HEK293 (cell line): ENCODE data around the gene FAM168A.

Experiments
- CTCF ChIA-PET: fragments of 350-600 bp; formaldehyde crosslinking; extraction: SDS; loops from one replicate; lab custom pipeline; 2021; ENCODE audit warnings: antibody characterized with exemption; lab: Yijun Ruan, JAX
- POLR2A ChIA-PET: fragments of 300-600 bp; formaldehyde crosslinking; extraction: SDS; loops from one replicate; lab custom pipeline; 2020; ENCODE audit warnings: antibody characterized with exemption, inconsistent platforms; lab: Yijun Ruan, JAX
- H3K27ac ChIP-seq: fragments of 200-500 bp; sonication (Bioruptor generic); 2 replicates; pipeline ENCODE4 v1.5.1; 2014; ENCODE audit warnings: low read depth, low read length, control low read depth, inconsistent platforms; ENCODE audit errors: extremely low read depth
- H3K36me3 ChIP-seq, 2 experiments: fragments of 200-500 bp in 1 of 2; sonication (Bioruptor generic) in 1 of 2; 1 replicate in 1 of 2; 2 replicates in 1 of 2; pipeline ENCODE4 v1.5.1; 2014 to 2017; ENCODE audit warnings: inconsistent platforms in 2 of 2, low read length in 2 of 2; ENCODE audit not compliant: control insufficient read depth in 2 of 2, insufficient read depth in 1 of 2
- H3K4me1 ChIP-seq: fragments of 200-500 bp; sonication (Bioruptor generic); 2 replicates; pipeline ENCODE4 v1.5.1; 2014; ENCODE audit warnings: mild to moderate bottlenecking, low read length, inconsistent platforms; ENCODE audit not compliant: control insufficient read depth, insufficient read depth
- H3K4me3 ChIP-seq: 2 replicates; pipeline ENCODE4 v1.5.1; 2011; ENCODE audit warnings: low read depth, mild to moderate bottlenecking, control low read depth, low read length, moderate library complexity
- H3K9me3 ChIP-seq: fragments of 200-500 bp; sonication (Bioruptor generic); 2 replicates; pipeline ENCODE4 v1.5.1; 2014; ENCODE audit warnings: low read depth, low read length, inconsistent platforms; ENCODE audit not compliant: control insufficient read depth, insufficient read depth
- AEBP2 ChIP-seq: fragments of 450-650 bp; formaldehyde crosslinking; IDR thresholded peaks from 2 replicates; pipeline ENCODE4 v1.5.1; 2016; ENCODE audit warnings: missing biosample characterization, missing genetic modification characterization, borderline replicate concordance
- GLI2 ChIP-seq: fragments of 450-650 bp; formaldehyde crosslinking; IDR thresholded peaks from 2 replicates; pipeline ENCODE4; 2017; ENCODE audit warnings: missing biosample characterization, missing genetic modification characterization, low read depth, borderline replicate concordance
- IKZF3 ChIP-seq: fragments of 450-650 bp; IDR thresholded peaks from 2 replicates; pipeline ENCODE4 v1.5.0; 2018; ENCODE audit warnings: missing biosample characterization, mild to moderate bottlenecking, missing genetic modification characterization, moderate library complexity
- INSM2 ChIP-seq: fragments of 450-650 bp; formaldehyde crosslinking; IDR thresholded peaks from 2 replicates; pipeline ENCODE4 v1.5.1; 2016; ENCODE audit warnings: missing biosample characterization, missing genetic modification characterization
- SP2 ChIP-seq: fragments of 450-650 bp; formaldehyde crosslinking; IDR thresholded peaks from 2 replicates; pipeline ENCODE4 v1.5.1; 2016; ENCODE audit warnings: missing biosample characterization, missing genetic modification characterization
- SP7 ChIP-seq: fragments of 450-650 bp; formaldehyde crosslinking; IDR thresholded peaks from 2 replicates; pipeline ENCODE4 v1.5.1; 2016; ENCODE audit warnings: missing biosample characterization, missing genetic modification characterization
- ZBTB11 ChIP-seq: fragments of 450-650 bp; formaldehyde crosslinking; conservative IDR thresholded peaks from 2 replicates; pipeline ENCODE4 v1.5.1; 2016; ENCODE audit warnings: low read depth, missing biosample characterization, missing genetic modification characterization
- ZNF239 ChIP-seq: fragments of 450-650 bp; formaldehyde crosslinking; IDR thresholded peaks from 2 replicates; pipeline ENCODE4 v1.5.1; 2016; ENCODE audit warnings: missing biosample characterization, missing genetic modification characterization
- ZNF280C ChIP-seq: fragments of 450-650 bp; formaldehyde crosslinking; IDR thresholded peaks from 2 replicates; pipeline ENCODE4 v1.5.1; 2016; ENCODE audit warnings: missing biosample characterization, missing genetic modification characterization
- ZNF513 ChIP-seq: fragments of 450-650 bp; IDR thresholded peaks from 2 replicates; pipeline ENCODE4 v1.5.1; 2018; ENCODE audit warnings: missing biosample characterization, missing genetic modification characterization
- ZNF558 ChIP-seq: fragments of 450-650 bp; formaldehyde crosslinking; IDR thresholded peaks from 2 replicates; pipeline ENCODE4 v1.5.1; 2016; ENCODE audit warnings: missing biosample characterization, missing genetic modification characterization
- ZNF571 ChIP-seq: fragments of 450-650 bp; formaldehyde crosslinking; IDR thresholded peaks from 2 replicates; pipeline ENCODE4 v1.5.0; 2017; ENCODE audit warnings: missing biosample characterization, missing genetic modification characterization
- ZNF629 ChIP-seq: fragments of 450-650 bp; formaldehyde crosslinking; IDR thresholded peaks from 2 replicates; pipeline ENCODE4 v1.5.1; 2017; ENCODE audit warnings: missing biosample characterization, missing genetic modification characterization
- ZNF654 ChIP-seq: fragments of 450-650 bp; formaldehyde crosslinking; IDR thresholded peaks from 2 replicates; pipeline ENCODE4 v1.5.1; 2016; ENCODE audit warnings: low read depth, missing biosample characterization, missing genetic modification characterization
- ZNF670 ChIP-seq: fragments of 450-650 bp; formaldehyde crosslinking; IDR thresholded peaks from 2 replicates; pipeline ENCODE4 v1.5.1; 2016; ENCODE audit warnings: missing biosample characterization, missing genetic modification characterization, low read depth
- ZNF785 ChIP-seq: fragments of 450-650 bp; formaldehyde crosslinking; IDR thresholded peaks from 2 replicates; pipeline ENCODE4 v1.5.1; 2016; ENCODE audit warnings: missing biosample characterization, missing genetic modification characterization
- ZSCAN18 ChIP-seq: fragments of 450-650 bp; formaldehyde crosslinking; IDR thresholded peaks from 2 replicates; pipeline ENCODE4 v1.5.1; 2016; ENCODE audit warnings: missing biosample characterization, missing genetic modification characterization

FAM168A gene

GRCh38 chr11:73396985-73397384, 200.9 kb downstream of the FAM168A start:
- ChIA-PET CTCF (interaction anchor here (0.9 to 10.1 kb wide), 6 partner anchors 38 to 264 kb away, joined by 3 to 122 read pairs (median 6); no protein-coding TSS in a partner anchor), POLR2A (interaction anchor here (1.2 kb wide), 1 partner anchor 45 kb away, joined by 4 read pairs; no protein-coding TSS in a partner anchor)
- Histone ChIP-seq H3K9me3 (no peaks in the 10 kb centered on the region), H3K36me3 (peaks cover 0 to 58% of the 10 kb centered on the region in 2 experiments; a peak in 1 of 3 replicates), H3K4me1 (no peaks in the 10 kb centered on the region), H3K27ac (no peak overlapping the region), H3K4me3 (no peak overlapping the region)
- TF ChIP-seq ZNF654 (tag by site-specific recombination) (no peak), ZNF239 (no peak), ZBTB11 (tag by site-specific recombination) (no peak), ZNF629 (tag by site-specific recombination) (no peak), ZNF558 (tag by site-specific recombination) (no peak), GLI2 (no peak), ZNF571 (no peak), ZNF670 (tag by site-specific recombination) (no peak), ZNF785 (tag by site-specific recombination) (no peak)

- H3K36me3 ChIP-seq, result peaks cover 0 to 63% of the 10 kb centered on the region in 2 experiments; a peak in 1 of 3 replicates
- TF ChIP-seq ZNF513 (tag by site-specific recombination) (no peak), SP2 (tag by site-specific recombination) (no peak), ZNF280C (no peak), INSM2 (tag by site-specific recombination) (no peak), SP7 (tag by site-specific recombination) (no peak), AEBP2 (tag by site-specific recombination) (no peak), IKZF3 (tag by site-specific recombination) (no peak), ZSCAN18 (tag by site-specific recombination) (no peak)
- TF ChIP-seq, all 188 proteins: peak for 0
- CTCF ChIA-PET, result interaction anchor here (0.6 to 10.1 kb wide), 8 partner anchors 25 to 925 kb away, joined by 3 to 122 read pairs (median 4); no protein-coding TSS in a partner anchor
- no peak overlapping the region for H3K27ac ChIP-seq
- POLR2A ChIA-PET, result no interaction called here
- H3K4me1 ChIP-seq, result no peaks in the 10 kb centered on the region
- H3K9me3 ChIP-seq, result no peaks in the 10 kb centered on the region
- no peak overlapping the region for H3K4me3 ChIP-seq
Observed at GRCh38 chr11:73396251-73396930, 201.5 kb downstream of the FAM168A start.
